IPS-NIHi7 (cell line): ENCODE results near the gene OR8U1.
"Not testable (repeated sequence)": the region's sequence is repeated elsewhere in the genome, so short reads cannot be mapped to it uniquely, and the experiment has no call there.

Source experiments
- DNase-seq: peaks from one replicate; pipeline ENCODE4 v3.0.0; 2012; ENCODE audit warnings: mixed read lengths; ENCODE audit errors: extremely low spot score

The OR8U1 gene

GRCh38 chr11:56375324-56375723 lies at the start of gene OR8U1:
Gene OR8U1, plus strand, starts transcription at chr11:56375624. Its CDS starts 0 bp downstream, at chr11:56375624.
- DNase-seq, result no peak

- DNase-seq, result peak; percentile 6
Measured at GRCh38 chr11:56331861-56332491, 43.4 kb upstream of the OR8U1 start.

GRCh38 chr11:56333156-56333555 lies 42.3 kb upstream of the OR8U1 start:
- no peak for DNase-seq

DNA sequence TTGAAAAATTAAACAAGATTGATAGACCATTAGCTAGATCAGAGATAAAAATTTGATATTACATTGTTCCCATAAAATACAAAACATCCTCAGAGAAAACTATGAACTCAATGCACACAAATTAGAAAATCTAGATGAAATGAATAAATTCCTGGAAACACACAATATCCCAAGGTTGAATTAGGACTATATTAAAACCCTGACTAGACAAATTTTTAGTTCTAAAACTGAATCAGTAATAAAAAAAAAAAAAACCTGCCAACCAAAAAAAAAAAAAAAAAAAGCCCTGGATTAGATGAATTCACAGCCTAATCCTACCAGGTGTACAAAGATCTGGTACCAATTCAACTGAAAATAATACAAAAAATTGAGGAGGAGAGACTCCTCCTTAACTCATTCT lies 35.1 kb upstream of the OR8U1 start:
- DNase-seq, result no peak

GRCh38 chr11:56345739-56346138 lies 29.7 kb upstream of the OR8U1 start, which contains the start of gene OR8K1:
Gene OR8K1, plus strand, starts transcription at chr11:56346039. Its CDS starts 0 bp downstream, at chr11:56346039.
- no peak for DNase-seq

DNA sequence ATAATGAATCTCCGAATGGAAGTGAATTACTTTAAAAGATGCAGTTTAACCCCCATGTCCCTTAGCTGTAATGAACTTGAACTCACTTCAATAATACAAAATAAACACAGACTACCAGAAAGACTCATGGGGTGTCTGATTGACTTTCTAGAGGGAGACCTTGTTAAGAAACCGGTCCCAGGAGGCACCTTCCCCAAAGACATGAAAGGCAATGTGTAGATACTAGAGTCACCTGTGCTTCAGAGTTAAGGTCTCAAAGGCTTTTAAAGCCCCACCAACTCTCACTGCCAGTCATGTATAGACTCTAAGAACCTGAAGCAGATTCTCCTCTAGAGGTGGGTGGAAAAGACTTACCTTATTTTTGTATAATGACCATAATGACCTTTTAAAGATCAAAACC lies 21.4 kb upstream of the OR8U1 start, which contains the start of gene OR8J1:
OR8J1 (plus strand) TSS at position 301 of the 400 bp plus-strand sequence. CDS start 5,956 bp downstream, outside the sequence.
- DNase-seq, result no peak

GRCh38 chr11:56380120-56380519 lies 4.7 kb downstream of the OR8U1 start:
- DNase-seq, result no peak

DNA sequence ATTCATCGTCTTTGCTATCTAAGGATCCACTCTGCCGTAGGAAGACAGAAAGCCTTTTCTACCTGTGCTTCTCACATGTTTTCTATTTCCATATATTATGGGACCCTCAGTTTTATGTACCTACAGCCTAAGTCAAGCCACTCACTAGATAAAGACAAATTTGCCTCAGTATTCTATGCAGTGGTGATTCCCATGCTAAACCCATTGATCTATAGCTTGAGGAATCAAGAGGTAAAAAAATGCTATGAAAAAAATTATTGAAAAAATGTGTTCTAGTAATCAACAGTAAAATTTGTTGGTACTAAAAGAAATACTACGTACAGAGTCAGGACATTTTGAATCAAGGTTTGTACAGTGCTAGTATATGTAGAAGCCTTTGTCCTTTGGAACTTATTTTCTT lies 19.0 kb downstream of the OR8U1 start:
- DNase-seq, result no peak

DNA sequence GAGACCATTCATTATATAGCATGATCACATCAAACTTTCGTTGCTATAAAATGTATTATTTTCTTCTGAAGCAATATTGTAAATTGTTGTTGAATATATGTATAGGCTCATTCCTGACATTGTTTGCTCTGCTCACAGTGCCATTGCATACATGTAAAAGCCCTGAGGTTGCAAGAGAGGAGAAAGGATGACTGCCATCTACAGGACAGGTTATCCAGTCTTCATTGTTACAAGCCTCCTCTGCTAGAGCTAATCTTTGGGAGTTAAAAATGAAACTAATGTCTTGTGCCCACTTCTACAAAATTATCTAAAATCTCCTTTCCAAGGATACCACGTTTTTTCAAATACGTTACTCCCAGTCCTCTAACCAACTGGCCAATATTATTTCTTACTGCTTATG lies 20.6 kb downstream of the OR8U1 start:
- peak; percentile 11 for DNase-seq

DNA sequence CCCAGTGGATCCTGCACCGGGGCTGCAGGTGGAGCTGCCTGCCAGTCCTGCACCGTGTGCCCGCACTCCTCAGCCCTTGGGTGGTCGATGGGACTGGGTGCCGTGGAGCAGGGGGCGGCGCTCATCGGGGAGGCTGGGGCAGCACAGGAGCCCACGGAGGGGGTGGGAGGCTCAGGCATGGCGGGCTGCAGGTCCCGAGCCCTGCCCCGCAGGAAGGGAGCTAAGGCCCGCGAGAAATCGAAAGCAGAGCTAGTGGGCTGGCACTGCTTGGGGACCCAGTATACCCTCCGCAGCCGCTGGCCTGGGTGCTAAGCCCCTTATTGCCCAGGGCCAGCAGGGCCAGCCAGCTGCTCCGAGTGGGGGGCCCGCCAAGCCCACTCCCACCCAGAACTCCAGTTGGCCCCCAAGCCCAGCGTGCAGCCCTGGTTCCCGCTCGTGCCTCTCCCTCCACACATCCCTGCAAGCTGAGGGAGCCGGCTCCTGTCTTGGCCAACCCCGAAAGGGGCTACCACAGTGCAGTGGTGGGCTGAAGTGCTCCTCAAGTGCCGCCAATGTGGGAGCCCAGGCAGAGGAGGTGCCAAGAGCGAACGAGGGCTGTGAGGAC lies 26.5 kb downstream of the OR8U1 start:
- DNase-seq, result not testable (repeated sequence)

DNA sequence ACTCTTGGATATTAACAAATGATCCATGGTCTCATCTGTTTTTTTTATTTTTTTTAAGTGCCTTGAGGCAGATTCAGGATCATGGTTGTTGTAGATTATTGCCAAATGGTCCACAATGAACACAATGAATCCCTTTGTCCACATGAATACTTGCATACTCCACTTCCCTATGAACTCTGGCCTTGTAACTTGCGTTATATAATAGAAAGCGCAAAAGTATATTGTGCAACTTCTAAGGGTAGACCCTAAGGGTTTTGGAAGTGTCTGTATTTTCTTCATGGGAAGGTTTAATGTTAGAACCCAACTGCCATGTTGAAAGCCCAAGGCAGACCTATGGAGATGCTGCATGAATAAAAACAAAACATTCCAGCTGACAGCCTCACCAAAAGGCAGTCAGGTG lies 29.0 kb downstream of the OR8U1 start:
- DNase-seq, result no peak

DNA sequence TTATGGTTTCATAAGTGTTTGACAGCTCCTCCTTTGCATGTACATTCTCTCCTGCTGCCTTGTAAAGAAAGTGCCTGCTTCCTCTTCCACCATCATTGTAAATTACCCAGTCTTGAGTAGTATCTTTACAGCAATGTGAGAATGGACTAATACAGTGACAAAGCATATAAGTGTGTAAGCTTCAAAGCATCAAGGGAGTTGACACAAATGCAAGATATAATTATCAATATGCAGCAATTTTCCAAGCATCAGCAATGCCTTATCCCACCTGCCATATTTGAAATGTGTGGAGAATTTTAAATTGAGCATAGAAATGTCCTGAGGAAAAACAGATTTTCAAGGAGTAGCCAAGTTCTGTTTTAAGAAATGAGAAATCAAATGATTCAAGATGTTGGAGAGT lies 35.4 kb downstream of the OR8U1 start:
- DNase-seq, result no peak

GRCh38 chr11:56412396-56412795 lies 37.0 kb downstream of the OR8U1 start, which contains the start of gene OR5AL1:
Gene OR5AL1, plus strand, starts transcription at chr11:56412696.
- DNase-seq, result no peak
